H9 (cell line): ENCODE measurements around the gene HSDL2. TPM values are rescaled to one million over a fixed set of nuclear protein-coding genes. Genes with fewer than 3 reads are reported as not detected.

ENCODE experiments used
- DNase-seq: peaks from one replicate; pipeline ENCODE4 v3.0.0-alpha.2; 2017
- H2AFZ ChIP-seq: one replicate; pipeline ENCODE4 v1.6.1; 2013; ENCODE audit warnings: mild to moderate bottlenecking, low read length, control low read depth, moderate library complexity
- H2AK5ac ChIP-seq: 2 replicates; pipeline ENCODE4 v1.6.1; 2013; ENCODE audit warnings: low read length, control low read depth, mixed read lengths; ENCODE audit not compliant: insufficient read length
- H2BK120ac ChIP-seq: one replicate; pipeline ENCODE4 v1.6.1; 2013; ENCODE audit warnings: low read depth, mild to moderate bottlenecking, low read length, control low read depth, inconsistent platforms; ENCODE audit not compliant: poor library complexity, severe bottlenecking
- H2BK12ac ChIP-seq: 2 replicates; pipeline ENCODE4 v1.6.1; 2013; ENCODE audit warnings: low read length, control low read depth, mixed read lengths, low read depth; ENCODE audit not compliant: insufficient read length
- H2BK15ac ChIP-seq: 2 replicates; pipeline ENCODE4 v1.6.1; 2013; ENCODE audit warnings: low read depth, low read length, control low read depth
- H2BK20ac ChIP-seq: one replicate; pipeline ENCODE4 v1.6.1; 2013; ENCODE audit warnings: low read depth, mild to moderate bottlenecking, low read length, control low read depth, inconsistent platforms; ENCODE audit not compliant: poor library complexity, severe bottlenecking
- H2BK5ac ChIP-seq: 2 replicates; pipeline ENCODE4 v1.6.1; 2013; ENCODE audit warnings: low read length, control low read depth, mixed read lengths; ENCODE audit not compliant: insufficient read length
- H3K14ac ChIP-seq: 2 replicates; pipeline ENCODE4 v1.6.1; 2013; ENCODE audit warnings: low read length, control low read depth; ENCODE audit not compliant: insufficient read depth
- H3K18ac ChIP-seq: 2 replicates; pipeline ENCODE4 v1.6.1; 2013; ENCODE audit warnings: low read depth, mild to moderate bottlenecking, mixed read lengths, low read length, control low read depth; ENCODE audit not compliant: insufficient read length
- H3K23ac ChIP-seq: 2 replicates; pipeline ENCODE4 v1.6.1; 2013; ENCODE audit warnings: low read length, control low read depth, mixed read lengths, low read depth; ENCODE audit not compliant: insufficient read length
- H3K23me2 ChIP-seq: 2 replicates; pipeline ENCODE4 v1.6.1; 2013; ENCODE audit warnings: low read depth, mild to moderate bottlenecking, mixed read lengths, low read length, control low read depth; ENCODE audit not compliant: insufficient read length, poor library complexity, severe bottlenecking
- H3K27ac ChIP-seq: 2 replicates; pipeline ENCODE4 v1.5.1; 2013; ENCODE audit warnings: low read length, control low read depth, mixed read lengths, low read depth; ENCODE audit not compliant: insufficient read length
- H3K27me3 ChIP-seq: 2 replicates; pipeline ENCODE4 v1.6.1; 2013; ENCODE audit warnings: low read length, control low read depth, inconsistent platforms; ENCODE audit not compliant: insufficient read depth
- H3K4ac ChIP-seq: 2 replicates; pipeline ENCODE4 v1.6.1; 2013; ENCODE audit warnings: low read depth, mild to moderate bottlenecking, control low read depth, inconsistent platforms, low read length, moderate library complexity
- H3K4me1 ChIP-seq: 2 replicates; pipeline ENCODE4 v1.6.1; 2013; ENCODE audit warnings: low read length, control low read depth, inconsistent platforms; ENCODE audit not compliant: insufficient read depth
- H3K4me2 ChIP-seq: 2 replicates; pipeline ENCODE4 v1.6.1; 2013; ENCODE audit warnings: low read length, control low read depth, mixed read lengths; ENCODE audit not compliant: insufficient read length, insufficient read depth
- H3K56ac ChIP-seq: 2 replicates; pipeline ENCODE4 v1.6.1; 2013; ENCODE audit warnings: low read depth, mild to moderate bottlenecking, mixed read lengths, low read length, control low read depth; ENCODE audit not compliant: insufficient read length
- H3K79me1 ChIP-seq: 2 replicates; pipeline ENCODE4 v1.6.1; 2013; ENCODE audit warnings: low read depth, mild to moderate bottlenecking, moderate library complexity, low read length, control low read depth, inconsistent platforms; ENCODE audit not compliant: insufficient read depth, poor library complexity, severe bottlenecking
- H3K79me2 ChIP-seq: 2 replicates; pipeline ENCODE4 v1.6.1; 2013; ENCODE audit warnings: low read length, control low read depth, inconsistent platforms; ENCODE audit not compliant: insufficient read depth
- H3K9ac ChIP-seq: 2 replicates; pipeline ENCODE4 v1.6.1; 2013; ENCODE audit warnings: low read length, control low read depth, mixed read lengths; ENCODE audit not compliant: insufficient read length; ENCODE audit errors: extremely low read depth
- H3K9me3 ChIP-seq: one replicate; pipeline ENCODE4 v1.6.1; 2013; ENCODE audit warnings: low read depth, low read length, inconsistent platforms; ENCODE audit not compliant: control insufficient read depth
- H3T11ph ChIP-seq: one replicate; pipeline ENCODE4 v1.6.1; 2013; ENCODE audit warnings: mild to moderate bottlenecking, low read length, control low read depth, inconsistent platforms
- H4K20me1 ChIP-seq: one replicate; pipeline ENCODE4 v1.6.1; 2013; ENCODE audit not compliant: control insufficient read depth, insufficient read length, insufficient read depth
- H4K5ac ChIP-seq: 2 replicates; pipeline ENCODE4 v1.6.1; 2013; ENCODE audit warnings: low read depth, mild to moderate bottlenecking, mixed read lengths, low read length, control low read depth; ENCODE audit not compliant: insufficient read length
- H4K8ac ChIP-seq: replicated peaks from 2 replicates; pipeline ENCODE4 v1.6.1; 2013; ENCODE audit warnings: low read length, control low read depth, mixed read lengths, low read depth; ENCODE audit not compliant: insufficient read length
- H4K91ac ChIP-seq: 2 replicates; pipeline ENCODE4 v1.6.1; 2013; ENCODE audit warnings: low read depth, mild to moderate bottlenecking, moderate library complexity, mixed read lengths, low read length, control low read depth; ENCODE audit not compliant: insufficient read length
- H3K27ac Mint-ChIP-seq, 3 experiments: 2 replicates in 2 of 3; 3 replicates in 1 of 3; pipeline ENCODE4 v1.8.0; 2020 to 2021; ENCODE audit warnings: mixed read lengths in 3 of 3, mild to moderate bottlenecking in 1 of 3, moderate library complexity in 1 of 3
- H3K27me3 Mint-ChIP-seq: 2 replicates; pipeline ENCODE4 v1.8.0; 2021; ENCODE audit warnings: low read depth, mild to moderate bottlenecking, moderate library complexity, mixed read lengths
- H3K36me3 Mint-ChIP-seq, 3 experiments: 2 replicates in 2 of 3; 3 replicates in 1 of 3; pipeline ENCODE4 v1.8.0; 2020 to 2021; ENCODE audit warnings: low read depth in 3 of 3, mixed read lengths in 3 of 3; ENCODE audit not compliant: insufficient read depth in 1 of 3
- H3K4me1 Mint-ChIP-seq, 2 experiments: 2 replicates each; pipeline ENCODE4 v1.8.0; 2020; ENCODE audit warnings: mixed read lengths in 2 of 2
- H3K4me3 Mint-ChIP-seq, 2 experiments: 2 replicates in 1 of 2; 3 replicates in 1 of 2; pipeline ENCODE4 v1.8.0; 2020 to 2021; ENCODE audit warnings: mild to moderate bottlenecking in 2 of 2, mixed read lengths in 2 of 2, moderate library complexity in 1 of 2
- H3K9me3 Mint-ChIP-seq, 2 experiments: 2 replicates in 1 of 2; 3 replicates in 1 of 2; pipeline ENCODE4 v1.8.0; 2020; ENCODE audit warnings: mild to moderate bottlenecking in 2 of 2, mixed read lengths in 2 of 2, moderate library complexity in 1 of 2
- CTCF ChIP-seq: fragments of 200-600 bp; sonication (generic); conservative IDR thresholded peaks from 3 replicates; pipeline ENCODE4 v1.8.0; 2021; ENCODE audit warnings: antibody characterized with exemption, mild to moderate bottlenecking
- WGBS: extraction: QIAGEN DNeasy Blood & Tissue Kit; methylation state at CpG from one replicate; pipeline ENCODE4 v1.1.7; 2013; ENCODE audit warnings: missing lambda C conversion rate, low lambda C conversion rate, mixed read lengths; ENCODE audit not compliant: insufficient read length; ENCODE audit errors: extremely low coverage; 5-methylcytosine and 5-hydroxymethylcytosine counted together
- total RNA-seq: library from RNA; stranded (reverse); gene quantifications from 2 replicates; pipeline ENCODE4 v1.2.1, GENCODE V29; 2021

The HSDL2 gene
- total RNA-seq, 1 experiment from 2014 or later = 16.6 TPM

- no peak for DNase-seq
- no peaks in the 10 kb centered on the region for H3K79me2 ChIP-seq
- no peak overlapping the region for H3K4me3 Mint-ChIP-seq
- no peak overlapping the region for H2BK120ac ChIP-seq
- no peaks in the 10 kb centered on the region for H3K4me1 ChIP-seq
- H3K79me1 ChIP-seq = no peaks in the 10 kb centered on the region
- no peak overlapping the region for H3K4ac ChIP-seq
- H3K14ac ChIP-seq = no peak overlapping the region
- no peak overlapping the region for H3K23ac ChIP-seq
- H2AK5ac ChIP-seq = no peak overlapping the region
- H3K9me3 ChIP-seq = no peaks in the 10 kb centered on the region
- H2BK15ac ChIP-seq = no peak overlapping the region
- H4K5ac ChIP-seq = no peak overlapping the region
- H3K9me3 Mint-ChIP-seq = no peaks in the 10 kb centered on the region; a peak in 2 of 5 replicates
- H3K18ac ChIP-seq = no peak overlapping the region
- H4K91ac ChIP-seq = no peak overlapping the region
- no peaks in the 10 kb centered on the region for H4K20me1 ChIP-seq
- H3K9ac ChIP-seq = no peak overlapping the region
- no CpG with 5 or more reads among the region's 8 CpGs for WGBS
- H3K23me2 ChIP-seq = no peaks in the 10 kb centered on the region
- H2BK20ac ChIP-seq = no peak overlapping the region
- no peak overlapping the region for H3K27ac Mint-ChIP-seq
- no peak overlapping the region for H3T11ph ChIP-seq
- TF ChIP-seq CTCF = no peak
- no peak overlapping the region for H2BK12ac ChIP-seq
- no peaks in the 10 kb centered on the region for H3K27me3 Mint-ChIP-seq
- H3K4me1 Mint-ChIP-seq = peaks cover 7 to 11% of the 10 kb centered on the region in 2 experiments
- H3K4me2 ChIP-seq = no peak overlapping the region
- no peak overlapping the region for H3K56ac ChIP-seq
- no peaks in the 10 kb centered on the region for H3K36me3 Mint-ChIP-seq
- no peak overlapping the region for H2BK5ac ChIP-seq
- H3K27me3 ChIP-seq = no peaks in the 10 kb centered on the region
- no peak overlapping the region for H3K27ac ChIP-seq
- H2AFZ ChIP-seq = no peak overlapping the region
- no peak overlapping the region for H4K8ac ChIP-seq
Observed at GRCh38 chr9:112355427-112355897, 24.4 kb upstream of the HSDL2 start.
